B cell (primary cell): Measurements from ENCODE around the gene BMPER. TPM values are rescaled to one million over a fixed set of nuclear protein-coding genes. Genes with fewer than 3 reads are reported as not detected.

Experiments
- ATAC-seq: fragments of 200-7000 bp; cut with Tn5 transposase; one replicate; pipeline ENCODE4 v1.10.0; 2021; ENCODE audit warnings: low read depth, mild to moderate bottlenecking, moderate number of reproducible peaks, moderate library complexity
- CTCF ChIA-PET: fragments of 350-600 bp; sonication (Branson Sonifier 250); formaldehyde crosslinking; loops from one replicate; lab custom pipeline; 2021; ENCODE audit warnings: antibody characterized with exemption, inconsistent platforms; lab: Charles Lee
- POLR2A ChIA-PET: fragments of 350-600 bp; sonication (Branson Sonifier 250); formaldehyde crosslinking; loops from one replicate; lab custom pipeline; 2021; ENCODE audit warnings: antibody characterized with exemption; lab: Charles Lee
- DNase-seq: peaks from one replicate; pipeline ENCODE4 v3.0.0; 2013
- H2AFZ ChIP-seq: 2 replicates; pipeline ENCODE4 v1.6.1; 2012; ENCODE audit warnings: mild to moderate bottlenecking, low read depth, low read length; ENCODE audit not compliant: insufficient read depth, poor library complexity, severe bottlenecking
- H3K27ac ChIP-seq, 2 donors: 1 replicate in 1 of 2; 2 replicates in 1 of 2; pipeline ENCODE4 v1.5.1; 2012 to 2013; ENCODE audit warnings: low read length in 2 of 2, mild to moderate bottlenecking in 2 of 2, moderate library complexity in 1 of 2
- H3K27me3 ChIP-seq, 4 experiments: fragments of 200-600 bp in 1 of 4; sonication (generic) in 1 of 4; replicated peaks in 1 of 4; 1 replicate in 2 of 4; 2 replicates in 2 of 4; pipeline versions ENCODE4 v1.6.1 to v1.7.0; 2013 to 2016; ENCODE audit warnings: low read length in 3 of 4, mild to moderate bottlenecking in 2 of 4, mixed read lengths in 1 of 4, moderate library complexity in 1 of 4; ENCODE audit not compliant: insufficient read depth in 4 of 4, control insufficient read depth in 3 of 4; ENCODE audit errors: control extremely low read depth in 1 of 4
- H3K36me3 ChIP-seq, 2 experiments: replicated peaks in 1 of 2; 1 replicate in 1 of 2; 2 replicates in 1 of 2; pipeline versions ENCODE4 v1.6.1 to v1.7.1; 2013; ENCODE audit warnings: low read length in 1 of 2; ENCODE audit not compliant: insufficient read depth in 2 of 2, control insufficient read depth in 1 of 2; ENCODE audit errors: control extremely low read depth in 1 of 2, extremely low read depth in 1 of 2
- H3K4me1 ChIP-seq, 2 donors: fragments of 200-600 bp in 1 of 2; sonication (generic) in 1 of 2; 1 replicate in 1 of 2; 2 replicates in 1 of 2; pipeline versions ENCODE4 v1.5.1 to v1.6.1; 2013 to 2017; ENCODE audit warnings: low read length in 2 of 2; ENCODE audit not compliant: control insufficient read depth in 2 of 2, insufficient read depth in 2 of 2
- H3K4me2 ChIP-seq: replicated peaks from 2 replicates; pipeline ENCODE3; 2012; ENCODE audit warnings: mild to moderate bottlenecking, low read depth, low read length; ENCODE audit not compliant: poor library complexity, severe bottlenecking
- H3K4me3 ChIP-seq, 5 experiments: fragments of 200-600 bp in 1 of 5; sonication (generic) in 1 of 5; 1 replicate in 3 of 5; 2 replicates in 2 of 5; pipeline versions ENCODE4 v1.5.1 to v1.7.0; 2011 to 2016; ENCODE audit warnings: low read length in 4 of 5, mild to moderate bottlenecking in 4 of 5, low read depth in 2 of 5, control low read depth in 1 of 5, moderate library complexity in 1 of 5; ENCODE audit not compliant: insufficient read depth in 1 of 5; ENCODE audit errors: control extremely low read depth in 1 of 5, extremely low read depth in 1 of 5
- H3K79me2 ChIP-seq: fragments of 200-600 bp; sonication (generic); one replicate; pipeline ENCODE4 v1.6.0; 2016; ENCODE audit warnings: low read length; ENCODE audit not compliant: control insufficient read depth, insufficient read depth
- H3K9ac ChIP-seq: fragments of 200-600 bp; sonication (generic); 2 replicates; pipeline ENCODE4 v1.6.1; 2017; ENCODE audit warnings: mild to moderate bottlenecking, low read length, moderate library complexity
- H3K9me3 ChIP-seq, 3 donors: one replicate each; pipeline versions ENCODE4 v1.6.1 to v1.7.1; 2013; ENCODE audit warnings: low read length in 2 of 3; ENCODE audit not compliant: control insufficient read depth in 2 of 3, insufficient read depth in 1 of 3; ENCODE audit errors: control extremely low read depth in 1 of 3
- H4K20me1 ChIP-seq: 2 replicates; pipeline ENCODE4 v1.6.0; 2012; ENCODE audit warnings: mild to moderate bottlenecking, low read length; ENCODE audit not compliant: insufficient read depth, control insufficient read depth, poor library complexity, severe bottlenecking
- H3K27ac Mint-ChIP-seq: one replicate; pipeline ENCODE4 v1.8.0; 2021; ENCODE audit warnings: mixed read lengths
- H3K27me3 Mint-ChIP-seq: one replicate; pipeline ENCODE4 v1.8.0; 2021; ENCODE audit warnings: mixed read lengths
- H3K4me1 Mint-ChIP-seq: one replicate; pipeline ENCODE4 v1.8.0; 2021; ENCODE audit warnings: mixed read lengths
- H3K4me3 Mint-ChIP-seq: one replicate; pipeline ENCODE4 v1.8.0; 2021; ENCODE audit warnings: mixed read lengths
- H3K9me3 Mint-ChIP-seq: one replicate; pipeline ENCODE4 v1.8.0; 2022; ENCODE audit warnings: mixed read lengths; ENCODE audit not compliant: insufficient read depth
- EZH2 ChIP-seq: IDR thresholded peaks from 2 replicates; pipeline ENCODE4 v1.6.1; 2012; ENCODE audit warnings: borderline replicate concordance, low read depth, mild to moderate bottlenecking, moderate library complexity, low read length; ENCODE audit not compliant: insufficient read depth, poor library complexity, severe bottlenecking
- WGBS: methylation state at CpG from one replicate; pipeline ENCODE4 v1.1.5; 2013; ENCODE audit warnings: missing lambda C conversion rate; ENCODE audit not compliant: insufficient coverage; 5-methylcytosine and 5-hydroxymethylcytosine counted together
- intact Hi-C: fragments of 100-400 bp; cut with micrococcal nuclease; formaldehyde crosslinking; loops from one replicate; pipeline ENCODE4 v1.10.0; 2022
- polyA plus RNA-seq: library from polyadenylated mRNA; depleted of rRNA; stranded (reverse); fragments of >200 nt; gene quantifications from 2 replicates; pipeline ENCODE4 v1.2.3, GENCODE V29; 2012
- total RNA-seq, 2 donors: library from RNA; stranded (reverse); fragments of 120-200 nt in 1 of 2; gene quantifications; 1 replicate in 1 of 2; 2 replicates in 1 of 2; pipeline versions ENCODE4 v1.2.3 to v1.2.4, GENCODE V29; 2013 to 2022
- TF ChIP-seq, protein P1 (sequence below): fragments of 200-600 bp; IDR thresholded peaks from one replicate; pipeline ENCODE4 v1.8.0; 2022; ENCODE audit warnings: antibody characterized with exemption, mild to moderate bottlenecking

Gene BMPER
- total and polyA plus RNA-seq, 2 donors (not counting 1 experiment from before 2014, with no cell fraction given), result not detected

DNA sequence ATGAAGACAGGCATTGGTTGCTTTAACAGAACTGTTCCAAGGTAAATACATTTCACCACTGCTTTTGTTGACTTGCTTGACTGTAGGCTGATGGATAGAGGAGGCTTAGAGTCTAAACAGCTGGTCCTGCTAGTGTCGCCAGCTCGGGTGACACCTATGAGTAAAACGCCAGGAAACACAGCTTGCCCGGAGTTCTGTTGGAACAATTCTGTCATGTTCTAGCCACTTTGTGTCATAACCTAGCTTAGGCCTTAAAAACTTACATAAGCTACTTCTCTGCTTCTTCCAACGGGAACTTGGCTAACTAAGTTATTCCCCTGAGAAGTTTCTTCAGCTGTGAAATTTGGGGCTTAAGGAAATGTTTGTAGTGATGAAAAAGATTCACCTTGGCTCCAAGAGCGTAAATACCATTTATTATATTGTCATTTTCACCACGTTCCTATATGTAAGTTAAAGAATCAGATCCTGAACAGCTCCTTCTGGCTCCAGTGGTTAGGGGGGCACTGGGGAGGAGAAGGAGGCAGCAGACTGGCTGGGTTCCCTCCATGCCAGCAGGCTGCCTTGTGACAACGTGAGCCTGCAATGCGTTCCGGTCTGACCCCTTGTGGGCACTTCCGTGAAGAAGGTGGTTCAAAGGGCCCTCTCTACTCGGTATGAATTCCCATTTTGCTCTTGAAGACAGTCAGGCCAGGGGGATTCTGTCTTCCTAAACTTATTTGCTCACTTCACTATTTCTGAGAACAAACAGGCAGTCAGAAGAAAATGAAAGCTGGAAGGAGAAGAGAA lies 253.2 kb downstream of the BMPER start:
- POLR2A ChIA-PET, result no interaction called here
- Mint-ChIP-seq H3K27ac (no peak overlapping the region), H3K4me1 (no peaks in the 10 kb centered on the region), H3K9me3 (no peaks in the 10 kb centered on the region), H3K27me3 (no peaks in the 10 kb centered on the region), H3K4me3 (no peak overlapping the region)
- H2AFZ ChIP-seq, result no peak overlapping the region
- H3K9ac ChIP-seq, result no peak overlapping the region
- no peak overlapping the region for H3K4me3 ChIP-seq
- TF ChIP-seq, protein P1, sequence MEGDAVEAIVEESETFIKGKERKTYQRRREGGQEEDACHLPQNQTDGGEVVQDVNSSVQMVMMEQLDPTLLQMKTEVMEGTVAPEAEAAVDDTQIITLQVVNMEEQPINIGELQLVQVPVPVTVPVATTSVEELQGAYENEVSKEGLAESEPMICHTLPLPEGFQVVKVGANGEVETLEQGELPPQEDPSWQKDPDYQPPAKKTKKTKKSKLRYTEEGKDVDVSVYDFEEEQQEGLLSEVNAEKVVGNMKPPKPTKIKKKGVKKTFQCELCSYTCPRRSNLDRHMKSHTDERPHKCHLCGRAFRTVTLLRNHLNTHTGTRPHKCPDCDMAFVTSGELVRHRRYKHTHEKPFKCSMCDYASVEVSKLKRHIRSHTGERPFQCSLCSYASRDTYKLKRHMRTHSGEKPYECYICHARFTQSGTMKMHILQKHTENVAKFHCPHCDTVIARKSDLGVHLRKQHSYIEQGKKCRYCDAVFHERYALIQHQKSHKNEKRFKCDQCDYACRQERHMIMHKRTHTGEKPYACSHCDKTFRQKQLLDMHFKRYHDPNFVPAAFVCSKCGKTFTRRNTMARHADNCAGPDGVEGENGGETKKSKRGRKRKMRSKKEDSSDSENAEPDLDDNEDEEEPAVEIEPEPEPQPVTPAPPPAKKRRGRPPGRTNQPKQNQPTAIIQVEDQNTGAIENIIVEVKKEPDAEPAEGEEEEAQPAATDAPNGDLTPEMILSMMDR, result no peak
- TF ChIP-seq EZH2, result no peak
- ATAC-seq, result no peak
- peaks cover 0 to 8% (median 0%) of the 10 kb centered on the region in 3 donors for H3K9me3 ChIP-seq
- intact Hi-C loops, result no loop called here
- no peaks in the 10 kb centered on the region for H3K36me3 ChIP-seq
- WGBS, result 75% methylated on average over 6 of the region's 12 CpGs
- no peaks in the 10 kb centered on the region for H4K20me1 ChIP-seq
- no peak for DNase-seq
- no peaks in the 10 kb centered on the region for H3K79me2 ChIP-seq
- H3K4me1 ChIP-seq, result no peaks in the 10 kb centered on the region
- no peak overlapping the region for H3K4me2 ChIP-seq
- CTCF ChIA-PET, result no interaction called here
- H3K27me3 ChIP-seq, result no peaks in the 10 kb centered on the region
- no peak overlapping the region for H3K27ac ChIP-seq

DNA sequence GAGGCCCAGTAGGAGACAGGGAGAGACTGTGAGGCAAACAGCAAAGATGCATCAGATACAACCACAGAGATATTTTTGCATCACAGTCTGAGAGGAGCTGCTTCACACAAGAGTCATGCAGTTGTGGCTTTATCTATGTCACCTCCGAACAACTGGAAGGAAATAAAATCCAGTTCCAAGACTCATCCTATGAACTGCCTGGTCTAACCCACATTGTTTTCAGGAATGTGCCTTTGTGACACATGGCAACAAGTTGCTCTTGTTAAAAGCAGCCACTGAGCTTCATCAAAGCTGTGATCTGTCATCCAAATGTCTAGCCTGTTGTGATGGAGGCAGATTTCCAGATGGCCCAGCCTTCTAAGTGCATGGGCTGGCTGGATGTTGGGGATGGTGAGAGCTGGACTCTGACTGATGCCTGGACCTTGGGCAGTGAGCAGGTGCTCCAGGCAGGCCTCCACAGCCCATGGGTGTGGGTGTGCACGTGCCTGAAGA lies 255.0 kb downstream of the BMPER start:
- H3K27ac Mint-ChIP-seq, result no peak overlapping the region
- ChIA-PET POLR2A (no interaction called here), CTCF (no interaction called here)
- WGBS, result 75% methylated on average over 2 of the region's 2 CpGs
- H3K4me1 Mint-ChIP-seq, result no peaks in the 10 kb centered on the region
- H3K4me2 ChIP-seq, result no peak overlapping the region
- H3K4me3 Mint-ChIP-seq, result no peak overlapping the region
- peak; percentile 3 for DNase-seq
- H3K9me3 Mint-ChIP-seq, result no peaks in the 10 kb centered on the region
- H3K27me3 ChIP-seq, result no peaks in the 10 kb centered on the region
- ATAC-seq, result no peak
- H3K9me3 ChIP-seq, result peaks cover 0 to 8% (median 0%) of the 10 kb centered on the region in 3 donors
- no peak overlapping the region for H3K4me3 ChIP-seq
- no peaks in the 10 kb centered on the region for H4K20me1 ChIP-seq
- H3K9ac ChIP-seq, result no peak overlapping the region
- TF ChIP-seq, protein P1, result no peak
- TF ChIP-seq EZH2, result no peak
- no peaks in the 10 kb centered on the region for H3K36me3 ChIP-seq
- no peak overlapping the region for H2AFZ ChIP-seq
- no peaks in the 10 kb centered on the region for H3K27me3 Mint-ChIP-seq
- no peak overlapping the region for H3K27ac ChIP-seq
- no peaks in the 10 kb centered on the region for H3K79me2 ChIP-seq
- intact Hi-C loops, result no loop called here
- no peaks in the 10 kb centered on the region for H3K4me1 ChIP-seq
